ENCODE results near the gene LIMD2.

The LIMD2 gene

GRCh38 chr17:63701868-63702720, 2.2 kb upstream of the LIMD2 start:
- peak in 2 of 4 experiments; percentile 58 to 69 for DNase-seq (ENCODE audit: low read depth in 4 of 4, low spot score in 1 of 4)

GRCh38 chr17:63701456-63701820, 1.5 kb upstream of the LIMD2 start:
- no peak for DNase-seq (ENCODE audit: low read depth in 4 of 4, low spot score in 1 of 4)

- DNase-seq (ENCODE audit: low read depth in 4 of 4, low spot score in 1 of 4), result no peak
Observed at GRCh38 chr17:63700528-63701455, 867 bp upstream of the LIMD2 start.

GRCh38 chr17:63698886-63699637, 863 bp downstream of the LIMD2 start:
- peak in 2 of 4 experiments; percentile 63 to 74 for DNase-seq (ENCODE audit: low read depth in 4 of 4, low spot score in 1 of 4)

- DNase-seq (ENCODE audit: low read depth in 4 of 4, low spot score in 1 of 4), result no peak
Observed at GRCh38 chr17:63698381-63698885, 1.5 kb downstream of the LIMD2 start.

GRCh38 chr17:63697341-63698286, 2.3 kb downstream of the LIMD2 start:
- DNase-seq (ENCODE audit: low read depth in 4 of 4, low spot score in 1 of 4), result peak in 2 of 4 experiments; percentile 57 to 62

- no peak for DNase-seq (ENCODE audit: low read depth in 4 of 4, low spot score in 1 of 4)
Observed at GRCh38 chr17:63696381-63696961, 3.5 kb downstream of the LIMD2 start.

- no peak for DNase-seq (ENCODE audit: low read depth in 4 of 4, low spot score in 1 of 4)
Observed at GRCh38 chr17:63695889-63696288, 4.0 kb downstream of the LIMD2 start.

DNA sequence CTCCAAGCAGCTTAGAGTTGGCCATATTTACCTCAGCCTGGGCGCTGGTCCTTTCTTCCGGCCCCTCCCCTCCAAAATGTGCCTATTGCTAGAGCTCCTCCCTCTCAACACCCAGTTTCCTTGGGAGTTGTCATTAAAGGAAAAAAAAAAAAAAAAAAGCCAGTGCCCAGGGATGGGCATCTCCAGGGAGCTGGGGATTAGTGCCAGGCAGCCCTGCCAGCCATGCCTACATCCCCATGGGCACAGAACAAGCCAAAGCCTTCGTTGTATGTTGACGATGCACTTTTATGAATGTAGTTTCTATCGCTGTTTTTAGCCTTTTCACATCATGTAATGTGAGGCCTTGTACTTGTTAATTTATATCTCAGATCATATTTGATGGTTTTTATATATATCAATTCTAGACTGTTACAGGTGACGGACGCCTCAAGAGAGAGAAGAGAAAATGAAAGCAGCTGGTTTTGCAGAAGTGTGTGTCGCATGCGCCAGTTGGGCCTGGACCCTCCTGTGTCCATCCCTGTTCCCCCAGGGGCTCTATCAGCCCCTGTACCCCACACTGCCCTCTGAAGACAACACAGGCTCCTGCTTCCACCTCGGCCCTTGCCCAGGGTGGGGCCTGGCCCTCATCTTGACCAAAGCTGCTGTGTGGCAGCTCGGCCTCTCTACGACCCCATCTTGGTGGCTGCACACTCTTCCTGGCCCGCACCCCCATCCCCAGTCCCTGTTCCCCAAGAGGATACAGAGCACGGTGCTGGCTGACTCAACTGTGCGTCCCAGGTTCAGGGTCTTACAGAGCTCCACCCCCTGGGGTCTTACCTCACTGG, 4.8 kb downstream of the LIMD2 start:
- DNase-seq (ENCODE audit: low read depth in 4 of 4, low spot score in 1 of 4), result no peak

GRCh38 chr17:63694229-63694949, 5.5 kb downstream of the LIMD2 start:
- no peak for DNase-seq (ENCODE audit: low read depth in 4 of 4, low spot score in 1 of 4)

DNA sequence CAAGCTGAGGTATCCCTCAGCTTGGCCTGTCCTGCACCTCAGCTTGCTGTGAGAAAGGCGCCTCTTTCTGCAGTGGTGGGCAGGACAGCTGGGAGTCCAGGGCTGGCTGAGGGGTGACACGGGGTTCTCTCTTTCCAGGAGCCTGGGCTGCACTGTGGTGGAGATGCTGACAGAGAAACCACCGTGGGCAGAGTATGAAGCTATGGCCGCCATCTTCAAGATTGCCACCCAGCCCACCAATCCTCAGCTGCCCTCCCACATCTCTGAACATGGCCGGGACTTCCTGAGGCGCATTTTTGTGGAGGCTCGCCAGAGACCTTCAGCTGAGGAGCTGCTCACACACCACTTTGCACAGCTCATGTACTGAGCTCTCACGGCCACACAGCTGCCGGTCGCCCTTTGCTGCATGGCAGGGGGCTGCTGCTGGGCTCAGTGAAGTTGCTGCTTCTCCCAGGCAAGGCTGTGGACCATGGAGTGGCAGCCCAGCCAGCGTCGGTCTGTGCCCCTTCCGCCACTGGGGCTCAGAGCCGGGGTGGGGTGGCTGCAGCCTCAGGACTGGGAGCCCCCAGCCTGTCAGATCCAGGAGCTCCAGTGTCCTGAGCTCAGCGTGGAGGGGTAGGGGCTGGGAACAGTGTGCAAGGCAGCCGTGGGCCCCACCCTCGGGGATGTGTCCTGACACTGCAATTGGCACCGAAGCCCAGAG, 6.4 kb downstream of the LIMD2 start:
- DNase-seq (ENCODE audit: low read depth in 4 of 4, low spot score in 1 of 4), result no peak

- DNase-seq (ENCODE audit: low read depth in 4 of 4, low spot score in 1 of 4), result no peak
Observed at GRCh38 chr17:63692195-63692816, 7.6 kb downstream of the LIMD2 start.

- no peak for DNase-seq (ENCODE audit: low read depth in 4 of 4, low spot score in 1 of 4)
Observed at GRCh38 chr17:63689479-63689878, 10.4 kb downstream of the LIMD2 start.

DNA sequence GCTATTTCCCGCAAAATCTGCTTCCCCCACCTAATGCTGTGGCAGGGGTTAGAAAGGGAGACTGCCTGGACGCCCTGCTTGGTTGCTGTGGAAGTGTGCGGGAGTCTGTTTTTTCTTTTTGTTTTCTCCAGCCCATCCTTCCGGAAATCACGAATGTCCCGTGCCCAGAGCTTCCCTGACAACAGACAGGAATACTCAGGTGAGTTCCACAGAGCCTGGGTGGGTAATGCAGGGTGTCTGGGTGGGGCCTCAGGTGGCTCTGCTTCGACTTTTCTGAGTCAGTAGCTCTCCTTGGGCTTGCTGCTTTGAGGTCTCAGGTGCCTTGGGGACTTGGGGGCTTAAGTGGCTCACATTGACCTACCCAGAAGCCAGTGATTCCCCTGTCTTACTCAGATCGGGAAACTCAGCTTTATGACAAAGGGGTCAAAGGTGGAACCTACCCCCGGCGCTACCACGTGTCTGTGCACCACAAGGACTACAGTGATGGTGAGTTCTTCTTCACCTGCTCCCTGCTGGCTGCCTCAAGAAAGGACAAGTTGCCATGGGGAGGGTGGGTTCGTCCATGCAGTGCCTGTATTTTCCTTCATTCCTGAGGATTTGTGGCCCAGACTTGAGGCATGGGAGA, 11.4 kb downstream of the LIMD2 start:
- DNase-seq (ENCODE audit: low read depth in 4 of 4, low spot score in 1 of 4), result no peak

GRCh38 chr17:63686138-63686685, 13.7 kb downstream of the LIMD2 start:
- DNase-seq (ENCODE audit: low read depth in 4 of 4, low spot score in 1 of 4), result no peak

DNA sequence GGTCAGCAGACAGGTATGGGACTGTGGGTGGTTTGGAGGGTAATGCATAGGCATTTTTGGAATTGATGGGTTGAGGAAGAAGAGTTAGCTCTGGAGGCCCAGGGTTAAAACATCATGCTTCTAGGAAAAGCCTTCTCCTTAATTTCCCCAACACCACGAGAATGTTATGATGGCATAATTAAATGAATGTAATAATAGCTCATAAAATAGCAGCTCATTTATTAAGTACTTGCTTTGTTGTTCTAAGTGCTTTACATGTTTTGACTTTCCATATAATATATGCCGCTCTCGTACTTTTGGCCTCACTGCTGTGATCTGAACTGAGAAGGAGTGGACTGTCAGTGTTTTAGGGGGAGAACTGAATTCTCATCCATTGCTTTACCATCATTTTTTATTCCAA, 14.3 kb downstream of the LIMD2 start:
- DNase-seq (ENCODE audit: low read depth in 4 of 4, low spot score in 1 of 4), result no peak

Data from stimulated activated CD4-positive, alpha-beta T cell treated with anti-CD3 and anti-CD28 coated beads, Interleukin-1b, Interleukin-23, amount 100 ng/mL, for 24 hours (primary cell).